GM12878 (cell line): ENCODE measurements around the gene RB1. TPM values are rescaled to one million over a fixed set of nuclear protein-coding genes. Genes with fewer than 3 reads are reported as not detected.

Experiments used
- CEBPZ ChIP-seq: fragments of 150-350 bp; IDR thresholded peaks from 2 replicates; pipeline ENCODE4 v1.6.1; 2016; ENCODE audit warnings: low read depth, low read length
- CHD4 ChIP-seq: fragments of 200-600 bp; sonication (generic); IDR thresholded peaks from 2 replicates; pipeline ENCODE4 v1.6.1; 2016; ENCODE audit warnings: mild to moderate bottlenecking
- EP300 ChIP-seq, 2 experiments: fragments of 150-350 bp in 1 of 2; IDR thresholded peaks; 2 replicates each; pipeline ENCODE4 v1.6.1; 2011 to 2012; ENCODE audit warnings: low read depth in 2 of 2, low read length in 2 of 2, borderline replicate concordance in 1 of 2, improper control_type of control experiment in 1 of 2, inconsistent platforms in 1 of 2; ENCODE audit not compliant: control insufficient read depth in 1 of 2
- GATAD2B ChIP-seq: fragments of 450-650 bp; conservative IDR thresholded peaks from 2 replicates; pipeline ENCODE4 v1.6.1; 2017; ENCODE audit warnings: low read depth, mild to moderate bottlenecking, moderate library complexity
- IRF3 ChIP-seq: fragments of 450-650 bp; IDR thresholded peaks from 2 replicates; pipeline ENCODE4 v1.6.1; 2014; ENCODE audit warnings: mild to moderate bottlenecking
- MEF2B ChIP-seq: fragments of 450-650 bp; IDR thresholded peaks from 2 replicates; pipeline ENCODE4 v1.6.1; 2018; ENCODE audit warnings: mild to moderate bottlenecking, moderate library complexity; ENCODE audit not compliant: partially characterized antibody, poor library complexity, severe bottlenecking
- NFYA ChIP-seq: IDR thresholded peaks from 2 replicates; pipeline ENCODE4 v1.6.1; 2011; ENCODE audit warnings: low read depth, mild to moderate bottlenecking, low read length, improper control_type of control experiment, borderline replicate concordance
- NR2C1 ChIP-seq: fragments of 450-650 bp; IDR thresholded peaks from 2 replicates; pipeline ENCODE4 v1.6.1; 2017; ENCODE audit warnings: antibody characterized with exemption, mild to moderate bottlenecking, moderate library complexity
- PKNOX1 ChIP-seq: fragments of 450-650 bp; IDR thresholded peaks from 2 replicates; pipeline ENCODE4 v1.6.1; 2016; ENCODE audit warnings: mild to moderate bottlenecking
- RUNX3 ChIP-seq: IDR thresholded peaks from 2 replicates; pipeline ENCODE4 v1.6.1; 2012; ENCODE audit warnings: low read length, inconsistent platforms
- SP1 ChIP-seq: IDR thresholded peaks from one replicate; pipeline ENCODE4 v1.6.1; 2011; ENCODE audit warnings: low read depth, low read length
- STAT1 ChIP-seq: fragments of 450-650 bp; conservative IDR thresholded peaks from 2 replicates; pipeline ENCODE4 v1.6.1; 2014; ENCODE audit warnings: antibody characterized with exemption, mild to moderate bottlenecking
- YY1 ChIP-seq: IDR thresholded peaks from 2 replicates; pipeline ENCODE4 v1.6.1; 2011; ENCODE audit warnings: low read depth, mild to moderate bottlenecking, low read length
- ZNF687 ChIP-seq: fragments of 450-650 bp; IDR thresholded peaks from 2 replicates; pipeline ENCODE4 v1.6.1; 2017; ENCODE audit warnings: mild to moderate bottlenecking, moderate library complexity
- polyA plus RNA-seq, 11 experiments: library from polyadenylated mRNA; depleted of rRNA in 4 of 11; unstranded in 6 of 11; stranded (reverse) in 5 of 11; fragments of >200 nt; fragmentation: Nextera tagmentation in 4 of 11; fragmentation: Illumina TruSeq in 1 of 11; extraction: Ambion mirVana in 4 of 11; extraction: Trizol in 1 of 11; gene quantifications; 1 replicate in 1 of 11; 2 replicates in 10 of 11; pipeline versions ENCODE4 v1.2.1 to v1.2.3, GENCODE V29; 2011 to 2016; ENCODE audit warnings: inconsistent platforms in 2 of 11, missing spikeins in 2 of 11, low read depth in 1 of 11
- total RNA-seq, 4 experiments: library from RNA; depleted of rRNA in 3 of 4; stranded (reverse); fragments of >200 nt in 3 of 4; fragmentation: Illumina TruSeq in 1 of 4; extraction: Trizol in 1 of 4; gene quantifications; 2 replicates each; pipeline versions ENCODE4 v1.2.1 to v1.2.3, GENCODE V29; 2013 to 2021

Gene RB1
- total and polyA plus RNA-seq, 10 of the 15 experiments (the other 5 are each of a cell fraction or from before 2014, with no cell fraction given), result 2.8 to 45.0 (median 8.3) TPM

- TF ChIP-seq PKNOX1, result no peak
- TF ChIP-seq SP1, result no peak
- no peak for TF ChIP-seq YY1
- no peak for TF ChIP-seq ZNF687
- TF ChIP-seq CEBPZ, result no peak
- TF ChIP-seq RUNX3, result no peak
- TF ChIP-seq NFYA, result no peak
- TF ChIP-seq MEF2B, result no peak
- TF ChIP-seq EP300 (IDR thresholded peaks at IDR 0.05; ENCODE audit: borderline replicate concordance in 1 of 2, control insufficient read depth in 1 of 2, low read depth in 2 of 2, low read length in 2 of 2), result no peak
- TF ChIP-seq CHD4, result no peak
- TF ChIP-seq NR2C1, result no peak
- TF ChIP-seq IRF3, result no peak
- TF ChIP-seq GATAD2B, result no peak
- no peak for TF ChIP-seq STAT1
These were observed 94.2 kb downstream of the RB1 start (continued) for GRCh38 chr13:48397744-48398143.
